ENCODE results near the gene ZEB2.

Gene ZEB2

GRCh38 chr2:144404586-144405314 lies 115.2 kb downstream of the ZEB2 start:
- TF ChIP-seq, protein P1, sequence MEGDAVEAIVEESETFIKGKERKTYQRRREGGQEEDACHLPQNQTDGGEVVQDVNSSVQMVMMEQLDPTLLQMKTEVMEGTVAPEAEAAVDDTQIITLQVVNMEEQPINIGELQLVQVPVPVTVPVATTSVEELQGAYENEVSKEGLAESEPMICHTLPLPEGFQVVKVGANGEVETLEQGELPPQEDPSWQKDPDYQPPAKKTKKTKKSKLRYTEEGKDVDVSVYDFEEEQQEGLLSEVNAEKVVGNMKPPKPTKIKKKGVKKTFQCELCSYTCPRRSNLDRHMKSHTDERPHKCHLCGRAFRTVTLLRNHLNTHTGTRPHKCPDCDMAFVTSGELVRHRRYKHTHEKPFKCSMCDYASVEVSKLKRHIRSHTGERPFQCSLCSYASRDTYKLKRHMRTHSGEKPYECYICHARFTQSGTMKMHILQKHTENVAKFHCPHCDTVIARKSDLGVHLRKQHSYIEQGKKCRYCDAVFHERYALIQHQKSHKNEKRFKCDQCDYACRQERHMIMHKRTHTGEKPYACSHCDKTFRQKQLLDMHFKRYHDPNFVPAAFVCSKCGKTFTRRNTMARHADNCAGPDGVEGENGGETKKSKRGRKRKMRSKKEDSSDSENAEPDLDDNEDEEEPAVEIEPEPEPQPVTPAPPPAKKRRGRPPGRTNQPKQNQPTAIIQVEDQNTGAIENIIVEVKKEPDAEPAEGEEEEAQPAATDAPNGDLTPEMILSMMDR (IDR thresholded peaks at IDR 0.05; ENCODE audit: low read length, missing control alignments) = no peak
- DNase-seq (ENCODE audit: low read depth) = no peak
- no peak overlapping the region for H3K4me3 ChIP-seq (replicated peaks; ENCODE audit: low read depth, low read length)

DNA sequence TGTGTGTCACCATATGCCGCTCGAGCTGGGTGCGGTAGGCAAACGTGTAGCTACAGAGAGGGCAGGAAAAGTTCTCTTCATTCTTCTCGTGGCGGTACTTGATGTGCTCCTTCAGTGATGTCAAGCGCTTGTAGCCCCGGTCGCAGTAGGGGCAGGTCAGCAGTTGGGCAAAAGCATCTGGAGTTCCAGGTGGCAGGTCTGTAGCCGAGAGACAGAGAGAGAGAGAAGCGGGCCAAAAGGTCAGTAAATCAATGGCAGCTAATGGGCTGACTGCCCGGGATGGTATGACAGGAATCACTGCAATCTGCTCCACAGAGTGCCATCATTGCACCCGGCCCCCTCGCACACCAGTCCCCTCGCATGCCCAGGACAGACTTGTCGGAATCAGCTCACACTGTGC lies 116.0 kb downstream of the ZEB2 start:
- no peak overlapping the region for H3K4me3 ChIP-seq (replicated peaks; ENCODE audit: low read depth, low read length)
- TF ChIP-seq, protein P1 (IDR thresholded peaks at IDR 0.05; ENCODE audit: low read length, missing control alignments) = no peak
- no peak for DNase-seq (ENCODE audit: low read depth)

DNA sequence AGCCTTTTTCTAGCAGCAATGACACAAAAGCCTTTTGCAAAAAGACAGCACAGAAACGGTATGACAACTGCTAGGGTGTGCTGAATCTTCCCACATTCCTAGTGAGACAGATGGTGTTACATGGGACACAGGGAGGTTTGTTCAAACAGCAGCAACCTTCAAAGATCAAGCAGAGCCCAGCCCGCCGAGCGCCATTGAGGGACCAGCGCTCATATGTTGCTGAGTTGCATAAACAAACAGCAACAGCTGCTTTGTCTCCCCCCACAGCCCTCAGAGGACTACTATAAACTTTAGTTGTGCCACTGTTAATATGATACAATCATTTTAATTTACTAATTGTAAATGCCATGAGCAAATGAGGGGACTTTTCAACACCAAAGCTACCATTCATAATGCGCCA lies 117.7 kb downstream of the ZEB2 start:
- TF ChIP-seq, protein P1 (IDR thresholded peaks at IDR 0.05; ENCODE audit: low read length, missing control alignments) = no peak
- no peak overlapping the region for H3K4me3 ChIP-seq (replicated peaks; ENCODE audit: low read depth, low read length)
- no peak for DNase-seq (ENCODE audit: low read depth)

DNA sequence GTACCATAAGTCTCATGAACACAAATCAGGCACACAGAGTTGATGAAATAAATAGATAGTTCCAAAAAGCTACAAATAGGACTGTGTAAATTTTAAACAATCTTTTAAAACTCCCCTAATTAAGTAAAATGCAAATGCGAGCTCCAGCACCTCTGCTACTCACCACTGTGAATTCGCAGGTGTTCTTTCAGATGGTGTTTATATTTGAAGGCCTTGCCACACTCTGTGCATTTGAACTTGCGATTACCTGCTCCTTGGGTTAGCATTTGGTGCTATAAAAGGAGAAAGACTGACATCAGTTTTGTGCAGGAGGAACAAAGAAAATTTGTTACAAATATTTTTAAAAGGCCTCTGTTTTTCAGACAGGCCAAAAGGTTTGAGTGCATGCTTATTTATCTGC lies 118.9 kb downstream of the ZEB2 start:
- TF ChIP-seq, protein P1 (IDR thresholded peaks at IDR 0.05; ENCODE audit: low read length, missing control alignments) = no peak
- DNase-seq (ENCODE audit: low read depth) = no peak
- no peak overlapping the region for H3K4me3 ChIP-seq (replicated peaks; ENCODE audit: low read depth, low read length)

GRCh38 chr2:144396318-144396717 lies 123.6 kb downstream of the ZEB2 start:
- TF ChIP-seq, protein P1 (IDR thresholded peaks at IDR 0.05; ENCODE audit: low read length, missing control alignments) = no peak
- no peak for DNase-seq (ENCODE audit: low read depth)
- no peak overlapping the region for H3K4me3 ChIP-seq (replicated peaks; ENCODE audit: low read depth, low read length)

- TF ChIP-seq, protein P1 (IDR thresholded peaks at IDR 0.05; ENCODE audit: low read length, missing control alignments) = no peak
- DNase-seq (ENCODE audit: low read depth) = peak; percentile 39
- no peak overlapping the region for H3K4me3 ChIP-seq (replicated peaks; ENCODE audit: low read depth, low read length)
Observed at GRCh38 chr2:144390424-144391020, 129.4 kb downstream of the ZEB2 start.

DNA sequence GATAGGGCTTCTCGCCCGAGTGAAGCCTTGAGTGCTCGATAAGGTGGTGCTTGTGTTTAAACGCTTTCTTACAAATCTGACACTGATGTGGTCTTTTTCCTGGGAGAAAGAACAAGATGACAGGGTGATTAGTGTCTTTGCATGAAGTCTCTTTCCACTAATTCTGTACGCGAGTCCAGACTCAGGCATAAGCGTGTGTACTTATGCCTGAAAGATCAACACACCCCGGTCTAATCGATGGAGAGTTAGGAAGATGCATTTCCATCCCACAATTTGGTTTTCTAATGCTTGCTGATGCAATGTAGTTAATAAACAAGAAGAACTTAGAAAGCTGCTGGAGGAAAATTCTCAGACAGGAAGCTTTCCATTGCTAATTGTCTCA lies 130.0 kb downstream of the ZEB2 start:
- no peak for DNase-seq (ENCODE audit: low read depth)
- H3K4me3 ChIP-seq (replicated peaks; ENCODE audit: low read depth, low read length) = no peak overlapping the region
- TF ChIP-seq, protein P1 (IDR thresholded peaks at IDR 0.05; ENCODE audit: low read length, missing control alignments) = no peak

Measured in fibroblast of pulmonary artery (primary cell).